ENCODE data around the gene BFAR. TPM values are rescaled to one million over a fixed set of nuclear protein-coding genes. Genes with fewer than 3 reads are reported as not detected.
A peak's percentile ranks its signal among the peaks of the same experiment; 100 is the strongest.

BFAR gene
- total RNA-seq, 1 experiment from 2014 or later: 57.0 TPM

GRCh38 chr16:14641926-14642325 lies 9.2 kb downstream of the BFAR start:
- no peak overlapping the region for H3K4me3 Mint-ChIP-seq (ENCODE audit: unreplicated experiment)
- no peak overlapping the region for H3K27ac Mint-ChIP-seq (ENCODE audit: low read depth, unreplicated experiment)
- intact Hi-C loops (cut with micrococcal nuclease): no loop called here
- H3K36me3 Mint-ChIP-seq (ENCODE audit: insufficient read depth, unreplicated experiment): peaks cover 64% of the 10 kb centered on the region
- no peak for TF ChIP-seq CTCF (IDR thresholded peaks at IDR 0.05; ENCODE audit: unreplicated experiment)
- no TSS peak for BruUV-seq (replicated peaks)
- DNase-seq (ENCODE audit: unreplicated experiment): no peak
- CTCF ChIA-PET: interaction anchor here (0.6 kb wide), 2 partner anchors 16 to 724 kb away, joined by 3 read pairs; no protein-coding TSS in a partner anchor
- H3K4me1 Mint-ChIP-seq (ENCODE audit: insufficient read depth, unreplicated experiment): no peaks in the 10 kb centered on the region
- no peaks in the 10 kb centered on the region for H3K9me3 Mint-ChIP-seq (ENCODE audit: unreplicated experiment)
- H3K27me3 Mint-ChIP-seq (ENCODE audit: insufficient read depth, unreplicated experiment): no peaks in the 10 kb centered on the region
- POLR2A ChIA-PET: interaction anchor here (1.2 to 2.1 kb wide), 5 partner anchors 8 to 13 kb away, joined by 3 to 12 read pairs (median 3); partner anchors contain the start of genes BFAR and PARN

- no TSS peak for BruUV-seq (replicated peaks)
- ChIA-PET CTCF (no interaction called here), POLR2A (interaction anchor here (1.8 kb wide), 1 partner anchor 16 kb away, joined by 5 read pairs; no protein-coding TSS in a partner anchor)
- DNase-seq (ENCODE audit: unreplicated experiment): no peak
- H3K9me3 Mint-ChIP-seq (ENCODE audit: unreplicated experiment): no peaks in the 10 kb centered on the region
- H3K27me3 Mint-ChIP-seq (ENCODE audit: insufficient read depth, unreplicated experiment): no peaks in the 10 kb centered on the region
- H3K27ac Mint-ChIP-seq (ENCODE audit: low read depth, unreplicated experiment): no peak overlapping the region
- intact Hi-C loops (cut with micrococcal nuclease): no loop called here
- no peak overlapping the region for H3K4me3 Mint-ChIP-seq (ENCODE audit: unreplicated experiment)
- H3K36me3 Mint-ChIP-seq (ENCODE audit: insufficient read depth, unreplicated experiment): peaks cover 88% of the 10 kb centered on the region
- H3K4me1 Mint-ChIP-seq (ENCODE audit: insufficient read depth, unreplicated experiment): peaks cover 5% of the 10 kb centered on the region
- TF ChIP-seq CTCF (IDR thresholded peaks at IDR 0.05; ENCODE audit: unreplicated experiment): no peak
These were observed 17.1 kb downstream of the BFAR start for GRCh38 chr16:14649816-14650215.

GRCh38 chr16:14650629-14651028 lies 17.9 kb downstream of the BFAR start:
- no peak for TF ChIP-seq CTCF (IDR thresholded peaks at IDR 0.05; ENCODE audit: unreplicated experiment)
- Mint-ChIP-seq H3K4me1 (ENCODE audit: insufficient read depth, unreplicated experiment) (peaks cover 5% of the 10 kb centered on the region), H3K27ac (ENCODE audit: low read depth, unreplicated experiment) (peak overlapping the region; percentile 39), H3K36me3 (ENCODE audit: insufficient read depth, unreplicated experiment) (peaks cover 88% of the 10 kb centered on the region), H3K4me3 (ENCODE audit: unreplicated experiment) (no peak overlapping the region), H3K27me3 (ENCODE audit: insufficient read depth, unreplicated experiment) (no peaks in the 10 kb centered on the region), H3K9me3 (ENCODE audit: unreplicated experiment) (no peaks in the 10 kb centered on the region)
- intact Hi-C loops (cut with micrococcal nuclease): no loop called here
- POLR2A ChIA-PET: interaction anchor here (1.0 to 1.8 kb wide), 2 partner anchors 8 to 17 kb away, joined by 3 to 5 read pairs; no protein-coding TSS in a partner anchor
- CTCF ChIA-PET: interaction anchor here (1.5 kb wide), 1 partner anchor 13 kb away, joined by 3 read pairs; no protein-coding TSS in a partner anchor
- no peak for DNase-seq (ENCODE audit: unreplicated experiment)
- no TSS peak for BruUV-seq (replicated peaks)

- BruUV-seq (replicated peaks): no TSS peak
These were observed 20.0 kb downstream of the BFAR start for GRCh38 chr16:14652726-14653125.

More at GRCh38 chr16:14652726-14653125, 20.0 kb downstream of the BFAR start:
- Mint-ChIP-seq H3K36me3 (ENCODE audit: insufficient read depth, unreplicated experiment) (peaks cover 82% of the 10 kb centered on the region), H3K4me3 (ENCODE audit: unreplicated experiment) (no peak overlapping the region), H3K27ac (ENCODE audit: low read depth, unreplicated experiment) (peak overlapping the region; percentile 21), H3K9me3 (ENCODE audit: unreplicated experiment) (no peaks in the 10 kb centered on the region), H3K4me1 (ENCODE audit: insufficient read depth, unreplicated experiment) (peaks cover 5% of the 10 kb centered on the region), H3K27me3 (ENCODE audit: insufficient read depth, unreplicated experiment) (no peaks in the 10 kb centered on the region)
- CTCF ChIA-PET: no interaction called here
- no peak for DNase-seq (ENCODE audit: unreplicated experiment)
- no peak for TF ChIP-seq CTCF (IDR thresholded peaks at IDR 0.05; ENCODE audit: unreplicated experiment)
- intact Hi-C loops (cut with micrococcal nuclease): no loop called here
- POLR2A ChIA-PET: interaction anchor here (0.6 kb wide), 1 partner anchor 9 kb away, joined by 3 read pairs; no protein-coding TSS in a partner anchor
